Loucy (cell line): Measurements from ENCODE around the gene LTB4R.

ENCODE experiments used
- H2AFZ ChIP-seq: fragments of 200-600 bp; sonication (generic); 2 replicates; pipeline ENCODE4 v1.6.0; 2016; ENCODE audit warnings: antibody characterized with exemption, mild to moderate bottlenecking, low read length, moderate library complexity
- H3F3A ChIP-seq: fragments of 200-600 bp; 2 replicates; pipeline ENCODE4 v1.6.0; 2016; ENCODE audit warnings: antibody characterized with exemption, low read depth, mild to moderate bottlenecking
- H3K27me3 ChIP-seq: fragments of 200-600 bp; sonication (generic); 2 replicates; pipeline ENCODE4 v1.6.1; 2014; ENCODE audit warnings: low read length, mild to moderate bottlenecking; ENCODE audit not compliant: insufficient read depth, poor library complexity, severe bottlenecking
- H3K36me3 ChIP-seq: fragments of 200-600 bp; sonication (generic); 2 replicates; pipeline ENCODE4 v1.6.1; 2016; ENCODE audit warnings: low read length; ENCODE audit not compliant: insufficient read depth
- H3K4me1 ChIP-seq: fragments of 200-600 bp; sonication (generic); 2 replicates; pipeline ENCODE4 v1.5.1; 2014; ENCODE audit warnings: low read length, mild to moderate bottlenecking; ENCODE audit not compliant: insufficient read depth, poor library complexity, severe bottlenecking
- H3K4me2 ChIP-seq: fragments of 200-600 bp; sonication (generic); 2 replicates; pipeline ENCODE4 v1.6.0; 2014; ENCODE audit warnings: antibody characterized with exemption, low read length, low read depth, mild to moderate bottlenecking; ENCODE audit not compliant: poor library complexity, severe bottlenecking
- H3K4me3 ChIP-seq: fragments of 200-600 bp; sonication (generic); 2 replicates; pipeline ENCODE4 v1.5.1; 2014; ENCODE audit warnings: low read length, mild to moderate bottlenecking, mixed read lengths; ENCODE audit not compliant: poor library complexity, severe bottlenecking
- H3K79me2 ChIP-seq: fragments of 200-600 bp; sonication (generic); 2 replicates; pipeline ENCODE4 v1.6.1; 2014; ENCODE audit warnings: low read length; ENCODE audit not compliant: insufficient read depth
- H3K9ac ChIP-seq: fragments of 200-600 bp; sonication (generic); 2 replicates; pipeline ENCODE4 v1.6.0; 2014; ENCODE audit warnings: mild to moderate bottlenecking, low read depth, low read length, moderate library complexity; ENCODE audit not compliant: poor library complexity, severe bottlenecking
- H3K9me2 ChIP-seq: fragments of 200-600 bp; sonication (generic); replicated peaks from 2 replicates; pipeline ENCODE4 v1.6.1; 2016; ENCODE audit warnings: low read depth, low read length, mixed read lengths
- H3K9me3 ChIP-seq: fragments of 200-600 bp; sonication (generic); 2 replicates; pipeline ENCODE4 v1.6.1; 2014; ENCODE audit warnings: mild to moderate bottlenecking, antibody characterized with exemption, low read length, low read depth; ENCODE audit not compliant: insufficient read depth
- H4K20me1 ChIP-seq: fragments of 200-600 bp; sonication (generic); 2 replicates; pipeline ENCODE4 v1.6.0; 2014; ENCODE audit warnings: antibody characterized with exemption, low read length, mild to moderate bottlenecking; ENCODE audit not compliant: insufficient read depth, poor library complexity, severe bottlenecking
- EZH2phosphoT487 ChIP-seq: fragments of 200-600 bp; IDR thresholded peaks from 2 replicates; pipeline ENCODE4 v1.6.1; 2018; ENCODE audit warnings: antibody characterized with exemption, mild to moderate bottlenecking, moderate library complexity, borderline replicate concordance
- TF ChIP-seq, protein P1 (sequence below): fragments of 200-600 bp; sonication (generic); conservative IDR thresholded peaks from 2 replicates; pipeline ENCODE4 v1.5.1; 2014; ENCODE audit warnings: mild to moderate bottlenecking, antibody characterized with exemption, low read length

Gene LTB4R

DNA sequence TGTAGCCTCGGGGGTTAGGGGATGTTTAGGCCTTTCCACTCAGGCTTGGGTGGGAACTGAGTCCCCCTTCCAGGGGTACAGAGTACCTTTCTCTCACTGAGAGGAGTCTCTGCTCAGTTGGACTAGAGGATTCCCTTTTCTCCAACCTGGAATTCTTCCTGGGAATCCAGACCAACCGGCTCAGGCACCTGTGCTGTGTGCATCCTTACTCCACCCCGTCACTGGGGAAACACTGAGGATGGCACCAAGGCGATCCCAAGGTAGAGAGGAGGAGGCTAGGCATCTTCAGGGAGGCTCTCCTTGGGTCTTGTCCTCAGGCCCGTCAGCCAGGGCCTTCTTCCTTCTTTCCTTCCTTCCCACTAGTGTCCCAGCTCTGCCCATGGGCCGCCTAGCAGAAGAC is 47.5 kb upstream of the LTB4R start:
- TF ChIP-seq EZH2phosphoT487: no peak
- TF ChIP-seq, protein P1, sequence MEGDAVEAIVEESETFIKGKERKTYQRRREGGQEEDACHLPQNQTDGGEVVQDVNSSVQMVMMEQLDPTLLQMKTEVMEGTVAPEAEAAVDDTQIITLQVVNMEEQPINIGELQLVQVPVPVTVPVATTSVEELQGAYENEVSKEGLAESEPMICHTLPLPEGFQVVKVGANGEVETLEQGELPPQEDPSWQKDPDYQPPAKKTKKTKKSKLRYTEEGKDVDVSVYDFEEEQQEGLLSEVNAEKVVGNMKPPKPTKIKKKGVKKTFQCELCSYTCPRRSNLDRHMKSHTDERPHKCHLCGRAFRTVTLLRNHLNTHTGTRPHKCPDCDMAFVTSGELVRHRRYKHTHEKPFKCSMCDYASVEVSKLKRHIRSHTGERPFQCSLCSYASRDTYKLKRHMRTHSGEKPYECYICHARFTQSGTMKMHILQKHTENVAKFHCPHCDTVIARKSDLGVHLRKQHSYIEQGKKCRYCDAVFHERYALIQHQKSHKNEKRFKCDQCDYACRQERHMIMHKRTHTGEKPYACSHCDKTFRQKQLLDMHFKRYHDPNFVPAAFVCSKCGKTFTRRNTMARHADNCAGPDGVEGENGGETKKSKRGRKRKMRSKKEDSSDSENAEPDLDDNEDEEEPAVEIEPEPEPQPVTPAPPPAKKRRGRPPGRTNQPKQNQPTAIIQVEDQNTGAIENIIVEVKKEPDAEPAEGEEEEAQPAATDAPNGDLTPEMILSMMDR: no peak
- H3K27me3 ChIP-seq: no peaks in the 10 kb centered on the region
- H3F3A ChIP-seq: no peaks in the 10 kb centered on the region
- no peak overlapping the region for H3K4me3 ChIP-seq
- H4K20me1 ChIP-seq: no peaks in the 10 kb centered on the region
- no peak overlapping the region for H2AFZ ChIP-seq
- H3K9me2 ChIP-seq: no peaks in the 10 kb centered on the region
- no peaks in the 10 kb centered on the region for H3K9me3 ChIP-seq
- no peaks in the 10 kb centered on the region for H3K4me1 ChIP-seq
- no peak overlapping the region for H3K9ac ChIP-seq
- H3K79me2 ChIP-seq: no peaks in the 10 kb centered on the region
- no peak overlapping the region for H3K4me2 ChIP-seq
- no peaks in the 10 kb centered on the region for H3K36me3 ChIP-seq

DNA sequence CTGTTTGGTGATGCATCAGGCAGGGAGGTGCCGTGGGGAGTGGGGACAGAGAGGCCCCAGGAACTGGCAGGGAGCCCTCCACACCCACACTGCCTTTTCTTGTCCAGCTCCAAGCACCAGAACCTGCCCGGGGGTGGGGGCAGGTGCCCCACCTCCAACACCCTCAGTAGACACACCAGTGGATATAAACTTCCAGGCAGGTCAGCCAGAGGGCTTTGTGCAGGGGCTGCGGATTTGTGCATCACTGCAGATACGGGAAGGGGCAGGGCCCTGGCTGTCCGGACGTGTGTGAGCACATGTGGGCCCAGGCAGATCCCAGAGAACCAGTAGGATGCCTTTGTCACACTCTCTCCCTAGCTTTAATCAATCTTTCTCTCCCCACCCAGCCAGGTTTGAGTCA is 47.0 kb upstream of the LTB4R start:
- H3K4me2 ChIP-seq: no peak overlapping the region
- no peaks in the 10 kb centered on the region for H4K20me1 ChIP-seq
- no peaks in the 10 kb centered on the region for H3F3A ChIP-seq
- H3K36me3 ChIP-seq: no peaks in the 10 kb centered on the region
- H3K9me3 ChIP-seq: no peaks in the 10 kb centered on the region
- H3K9me2 ChIP-seq: no peaks in the 10 kb centered on the region
- H3K79me2 ChIP-seq: no peaks in the 10 kb centered on the region
- H2AFZ ChIP-seq: no peak overlapping the region
- H3K27me3 ChIP-seq: no peaks in the 10 kb centered on the region
- TF ChIP-seq EZH2phosphoT487: no peak
- TF ChIP-seq, protein P1: no peak
- no peak overlapping the region for H3K4me3 ChIP-seq
- H3K4me1 ChIP-seq: no peaks in the 10 kb centered on the region
- H3K9ac ChIP-seq: no peak overlapping the region

DNA sequence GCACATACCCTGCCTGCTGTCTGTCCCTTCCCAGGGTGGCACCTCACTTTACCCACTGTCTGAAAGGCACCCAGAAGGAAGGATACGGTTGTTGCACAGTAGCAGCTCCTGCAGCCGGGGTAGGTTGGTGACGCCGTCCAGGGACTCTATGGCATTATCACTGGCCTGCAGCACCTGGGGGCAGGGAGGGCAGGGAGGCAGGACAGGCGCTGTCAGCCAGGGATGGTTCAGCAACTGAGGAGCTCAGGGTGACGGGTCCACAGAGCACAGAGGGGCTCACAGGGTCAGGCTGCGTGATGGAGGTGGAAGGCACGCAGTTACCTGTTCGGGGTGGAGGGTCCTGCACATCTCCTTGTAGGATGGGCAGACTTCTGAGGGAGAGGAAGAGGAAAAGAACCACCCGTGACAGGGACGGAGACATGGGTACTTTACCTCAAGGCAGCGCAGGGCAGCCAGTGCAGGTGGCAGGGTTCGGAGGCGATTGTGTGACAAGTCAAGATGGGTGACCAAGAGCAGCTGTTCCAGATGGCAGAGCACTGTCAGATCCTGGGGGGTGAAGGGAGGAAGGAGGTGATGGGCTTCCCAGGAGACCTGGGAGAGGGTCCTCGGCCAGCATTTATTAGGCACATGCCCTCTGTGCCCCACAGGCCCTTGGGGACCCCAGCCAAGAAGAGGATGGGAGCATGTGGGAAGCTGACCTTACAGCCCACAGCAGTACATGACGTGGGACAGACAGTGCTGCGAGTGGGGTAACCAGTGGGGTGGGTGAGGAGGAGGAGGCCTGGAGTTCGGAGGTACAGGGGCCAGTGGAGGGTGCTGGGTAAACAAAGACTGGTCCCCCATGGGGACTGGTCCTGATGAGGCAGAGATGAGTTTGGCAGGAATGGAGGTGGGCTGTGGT is 44.7 kb upstream of the LTB4R start:
- Histone ChIP-seq H3K9me3 (no peaks in the 10 kb centered on the region), H3F3A (no peaks in the 10 kb centered on the region), H3K36me3 (no peaks in the 10 kb centered on the region), H3K79me2 (peaks cover 5% of the 10 kb centered on the region; the same call in 1 of the 2 replicates), H3K4me2 (no peak overlapping the region), H4K20me1 (no peaks in the 10 kb centered on the region), H3K9me2 (no peaks in the 10 kb centered on the region), H3K4me3 (no peak overlapping the region), H3K27me3 (no peaks in the 10 kb centered on the region), H2AFZ (no peak overlapping the region), H3K4me1 (peaks cover 7% of the 10 kb centered on the region), H3K9ac (no peak overlapping the region)
- TF ChIP-seq, protein P1: no peak
- no peak for TF ChIP-seq EZH2phosphoT487
